Measurements from ENCODE around the gene ARF6. TPM values are rescaled to one million over a fixed set of nuclear protein-coding genes. Genes with fewer than 3 reads are reported as not detected.

ARF6 gene
- total RNA-seq, 1 experiment from 2014 or later: 86.4 TPM

GRCh38 chr14:49853158-49853477 lies 39.8 kb upstream of the ARF6 start:
- Histone ChIP-seq H3K79me2 (ENCODE audit: low read length) (peaks cover 44% of the 10 kb centered on the region), H3K4me3 (ENCODE audit: low read length) (peak overlapping the region; percentile 87)
- no peak for DNase-seq

GRCh38 chr14:49853572-49854375 lies 39.1 kb upstream of the ARF6 start:
- Histone ChIP-seq H3K79me2 (ENCODE audit: low read length) (peaks cover 37% of the 10 kb centered on the region), H3K9me3 (ENCODE audit: low read length) (no peaks in the 10 kb centered on the region), H3K4me1 (ENCODE audit: insufficient read depth, low read length) (peaks cover 32% of the 10 kb centered on the region), H3K4me2 (ENCODE audit: low read length) (peak overlapping the region; percentile 97; the same call in 1 of the 2 replicates), H3K4me3 (ENCODE audit: low read length) (peak overlapping the region; percentile 87; the same call in 1 of the 2 replicates), H3K27ac (ENCODE audit: low read length) (no peak overlapping the region), H3K27me3 (ENCODE audit: low read length) (no peaks in the 10 kb centered on the region), H3F3A (ENCODE audit: low read length, unreplicated experiment) (no peaks in the 10 kb centered on the region), H4K20me1 (ENCODE audit: low read length) (peaks cover 20% of the 10 kb centered on the region; the same call in 1 of the 2 replicates), H3K9me2 (replicated peaks; ENCODE audit: low read length) (no peaks in the 10 kb centered on the region), H2AFZ (ENCODE audit: low read length) (peak overlapping the region; percentile 27; the same call in 1 of the 2 replicates), H3K36me3 (ENCODE audit: low read depth, low read length) (peaks cover 13% of the 10 kb centered on the region), H3K9ac (ENCODE audit: low read length) (no peak overlapping the region)
- TF ChIP-seq EZH2phosphoT487 (IDR thresholded peaks at IDR 0.05; ENCODE audit: borderline replicate concordance, low read length): no peak
- TF ChIP-seq CTCF (conservative IDR thresholded peaks at IDR 0.05; ENCODE audit: low read depth, low read length): peak; percentile 91
- no peak for TF ChIP-seq EZH2 (IDR thresholded peaks at IDR 0.05; ENCODE audit: low read length, unreplicated experiment)
- ChIA-PET CTCF (interaction anchor here (0.6 to 1.1 kb wide), 6 partner anchors 8 to 214 kb away, joined by 3 to 10 read pairs (median 4); no protein-coding TSS in a partner anchor), POLR2A (ENCODE audit: unreplicated experiment) (interaction anchor here (0.7 kb wide), 1 partner anchor 262 kb away, joined by 3 read pairs; the partner anchor contains the start of gene VCPKMT)
- ATAC-seq: peak; percentile 61
- peak; percentile 95 for DNase-seq
- intact Hi-C loops (cut with micrococcal nuclease): loop anchor here (1.0 to 2.0 kb wide), 4 partner anchors 8 to 679 kb away; partner anchors contain the start of genes MAP4K5 and RPS29
- BruUV-seq (replicated peaks): no TSS peak

More at GRCh38 chr14:49853158-49853477, 39.8 kb upstream of the ARF6 start:
- H3K9me3 ChIP-seq (ENCODE audit: low read length): no peaks in the 10 kb centered on the region
- BruUV-seq (replicated peaks): no TSS peak
- peak overlapping the region; percentile 89 for H3K9ac ChIP-seq (ENCODE audit: low read length)
- no peak for ATAC-seq
- H4K20me1 ChIP-seq (ENCODE audit: low read length): peaks cover 21% of the 10 kb centered on the region; the same call in 1 of the 2 replicates
- H3K4me2 ChIP-seq (ENCODE audit: low read length): peak overlapping the region; percentile 97
- H3K27ac ChIP-seq (ENCODE audit: low read length): no peak overlapping the region
- H2AFZ ChIP-seq (ENCODE audit: low read length): peak overlapping the region; percentile 95
- intact Hi-C loops (cut with micrococcal nuclease): loop anchor here (1.0 to 2.0 kb wide), 4 partner anchors 8 to 679 kb away; partner anchors contain the start of genes MAP4K5 and RPS29
- no peaks in the 10 kb centered on the region for H3K27me3 ChIP-seq (ENCODE audit: low read length)
- peaks cover 32% of the 10 kb centered on the region for H3K4me1 ChIP-seq (ENCODE audit: insufficient read depth, low read length)
- ChIA-PET CTCF (interaction anchor here (0.7 to 2.0 kb wide), 8 partner anchors 9 to 215 kb away, joined by 3 to 45 read pairs (median 4); no protein-coding TSS in a partner anchor), POLR2A (ENCODE audit: unreplicated experiment) (interaction anchor here (0.6 to 1.2 kb wide), 5 partner anchors 8 to 263 kb away, joined by 3 to 8 read pairs (median 4); partner anchors contain the start of gene VCPKMT)
- H3F3A ChIP-seq (ENCODE audit: low read length, unreplicated experiment): no peaks in the 10 kb centered on the region
- H3K36me3 ChIP-seq (ENCODE audit: low read depth, low read length): peaks cover 15% of the 10 kb centered on the region
- no peaks in the 10 kb centered on the region for H3K9me2 ChIP-seq (replicated peaks; ENCODE audit: low read length)
- TF ChIP-seq CTCF (conservative IDR thresholded peaks at IDR 0.05; ENCODE audit: low read depth, low read length) (no peak; the same call in 1 of the 2 replicates), EZH2phosphoT487 (IDR thresholded peaks at IDR 0.05; ENCODE audit: borderline replicate concordance, low read length) (no peak), EZH2 (IDR thresholded peaks at IDR 0.05; ENCODE audit: low read length, unreplicated experiment) (no peak)
